ENCODE results near the gene INHA.

Gene INHA

DNA sequence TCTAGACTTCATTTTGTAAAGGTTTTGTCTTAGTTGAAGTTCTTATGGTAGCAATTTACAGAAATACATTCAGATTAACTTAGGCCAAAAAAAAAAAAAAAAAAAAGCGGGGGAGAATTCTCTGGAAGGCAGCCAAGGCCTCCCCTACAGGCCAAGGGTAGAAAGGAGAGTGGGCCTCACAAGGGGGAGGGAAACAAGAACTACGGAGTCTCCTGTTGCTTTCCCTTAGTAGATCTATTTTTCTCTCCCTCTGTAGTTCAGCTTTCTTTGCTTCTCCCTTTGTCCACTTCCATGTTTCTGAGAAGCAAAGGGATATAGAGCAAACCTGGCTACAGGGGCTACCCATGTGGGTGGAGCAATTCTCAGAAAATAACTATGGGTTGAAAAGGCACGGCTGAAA lies 23.1 kb downstream of the INHA start:
- Histone ChIP-seq H3K79me2 (ENCODE audit: insufficient read depth, low read length) (peaks cover 8% of the 10 kb centered on the region; the same call in 1 of the 2 replicates), H3K4me2 (ENCODE audit: insufficient read depth, low read length) (no peak overlapping the region), H3K4me1 (ENCODE audit: insufficient read depth, low read length) (peaks cover 22% of the 10 kb centered on the region), H3K27ac (ENCODE audit: low read length) (no peak overlapping the region), H4K20me1 (ENCODE audit: insufficient read depth, low read length) (no peaks in the 10 kb centered on the region), H3K4me3 (ENCODE audit: low read depth in 1 of 2, low read length in 2 of 2) (no peak overlapping the region), H2AFZ (ENCODE audit: low read depth, low read length) (no peak overlapping the region), H3K9me3 (ENCODE audit: insufficient read depth, low read length, severe bottlenecking) (no peaks in the 10 kb centered on the region), H3K27me3 (ENCODE audit: insufficient read depth, low read length, poor library complexity) (no peaks in the 10 kb centered on the region), H3K36me3 (ENCODE audit: insufficient read depth, low read length) (no peaks in the 10 kb centered on the region), H3K9ac (ENCODE audit: low read depth, low read length) (no peak overlapping the region)
- DNase-seq (no peak), ATAC-seq (ENCODE audit: insufficient read depth, low read depth) (no peak)
- no peak for TF ChIP-seq EZH2 (IDR thresholded peaks at IDR 0.05; ENCODE audit: borderline replicate concordance, low read depth, low read length, severe bottlenecking)
- TF ChIP-seq, protein P1, sequence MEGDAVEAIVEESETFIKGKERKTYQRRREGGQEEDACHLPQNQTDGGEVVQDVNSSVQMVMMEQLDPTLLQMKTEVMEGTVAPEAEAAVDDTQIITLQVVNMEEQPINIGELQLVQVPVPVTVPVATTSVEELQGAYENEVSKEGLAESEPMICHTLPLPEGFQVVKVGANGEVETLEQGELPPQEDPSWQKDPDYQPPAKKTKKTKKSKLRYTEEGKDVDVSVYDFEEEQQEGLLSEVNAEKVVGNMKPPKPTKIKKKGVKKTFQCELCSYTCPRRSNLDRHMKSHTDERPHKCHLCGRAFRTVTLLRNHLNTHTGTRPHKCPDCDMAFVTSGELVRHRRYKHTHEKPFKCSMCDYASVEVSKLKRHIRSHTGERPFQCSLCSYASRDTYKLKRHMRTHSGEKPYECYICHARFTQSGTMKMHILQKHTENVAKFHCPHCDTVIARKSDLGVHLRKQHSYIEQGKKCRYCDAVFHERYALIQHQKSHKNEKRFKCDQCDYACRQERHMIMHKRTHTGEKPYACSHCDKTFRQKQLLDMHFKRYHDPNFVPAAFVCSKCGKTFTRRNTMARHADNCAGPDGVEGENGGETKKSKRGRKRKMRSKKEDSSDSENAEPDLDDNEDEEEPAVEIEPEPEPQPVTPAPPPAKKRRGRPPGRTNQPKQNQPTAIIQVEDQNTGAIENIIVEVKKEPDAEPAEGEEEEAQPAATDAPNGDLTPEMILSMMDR (IDR thresholded peaks at IDR 0.05; ENCODE audit: borderline replicate concordance, extremely low read depth, low read length, poor library complexity, severe bottlenecking): no peak

DNA sequence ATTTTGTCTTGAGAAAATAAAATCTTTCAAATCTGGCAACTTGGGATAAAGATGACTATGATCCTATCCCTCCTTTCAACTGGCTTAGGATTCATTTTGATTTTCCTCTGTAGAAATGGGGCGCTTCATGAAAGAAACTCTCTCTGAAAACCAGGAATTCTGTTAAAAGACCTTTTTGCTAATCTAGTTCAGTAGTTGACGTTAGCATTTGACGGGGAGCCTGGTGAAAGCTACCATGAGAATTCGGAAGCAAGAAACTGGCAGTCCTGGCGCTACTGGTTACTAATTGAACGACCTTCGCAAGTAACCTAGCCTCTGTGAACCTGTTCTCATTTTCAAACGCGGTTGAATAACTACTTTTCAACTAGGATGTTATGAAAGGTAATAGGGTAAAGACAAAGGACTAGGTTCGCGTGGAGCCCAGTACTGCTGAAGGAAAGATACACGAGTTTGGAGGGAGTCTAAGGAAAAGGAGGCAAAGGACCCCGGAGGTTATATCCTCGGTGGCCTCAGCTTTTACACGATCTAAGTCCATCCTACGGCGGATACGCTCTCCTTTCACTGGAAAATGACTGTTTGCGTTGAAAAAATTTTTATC lies 24.9 kb downstream of the INHA start:
- no peak for TF ChIP-seq EZH2 (IDR thresholded peaks at IDR 0.05; ENCODE audit: borderline replicate concordance, low read depth, low read length, severe bottlenecking)
- TF ChIP-seq, protein P1 (IDR thresholded peaks at IDR 0.05; ENCODE audit: borderline replicate concordance, extremely low read depth, low read length, poor library complexity, severe bottlenecking): no peak
- Histone ChIP-seq H3K4me1 (ENCODE audit: insufficient read depth, low read length) (peaks cover 22% of the 10 kb centered on the region), H3K9ac (ENCODE audit: low read depth, low read length) (peak overlapping the region; percentile 72), H3K36me3 (ENCODE audit: insufficient read depth, low read length) (peaks cover 10% of the 10 kb centered on the region), H3K9me3 (ENCODE audit: insufficient read depth, low read length, severe bottlenecking) (no peaks in the 10 kb centered on the region), H3K27me3 (ENCODE audit: insufficient read depth, low read length, poor library complexity) (no peaks in the 10 kb centered on the region), H3K79me2 (ENCODE audit: insufficient read depth, low read length) (peaks cover 8% of the 10 kb centered on the region; the same call in 1 of the 2 replicates), H3K4me3 (ENCODE audit: low read depth in 1 of 2, low read length in 2 of 2) (peak overlapping the region; percentile 39 to 75; a peak in 3 of 4 replicates), H3K27ac (ENCODE audit: low read length) (peak overlapping the region; percentile 86), H4K20me1 (ENCODE audit: insufficient read depth, low read length) (no peaks in the 10 kb centered on the region), H3K4me2 (ENCODE audit: insufficient read depth, low read length) (peak overlapping the region; percentile 91), H2AFZ (ENCODE audit: low read depth, low read length) (peak overlapping the region; percentile 88)
- ATAC-seq (ENCODE audit: insufficient read depth, low read depth): peak; percentile 5; the same call in 1 of the 3 replicates
- no peak for DNase-seq

DNA sequence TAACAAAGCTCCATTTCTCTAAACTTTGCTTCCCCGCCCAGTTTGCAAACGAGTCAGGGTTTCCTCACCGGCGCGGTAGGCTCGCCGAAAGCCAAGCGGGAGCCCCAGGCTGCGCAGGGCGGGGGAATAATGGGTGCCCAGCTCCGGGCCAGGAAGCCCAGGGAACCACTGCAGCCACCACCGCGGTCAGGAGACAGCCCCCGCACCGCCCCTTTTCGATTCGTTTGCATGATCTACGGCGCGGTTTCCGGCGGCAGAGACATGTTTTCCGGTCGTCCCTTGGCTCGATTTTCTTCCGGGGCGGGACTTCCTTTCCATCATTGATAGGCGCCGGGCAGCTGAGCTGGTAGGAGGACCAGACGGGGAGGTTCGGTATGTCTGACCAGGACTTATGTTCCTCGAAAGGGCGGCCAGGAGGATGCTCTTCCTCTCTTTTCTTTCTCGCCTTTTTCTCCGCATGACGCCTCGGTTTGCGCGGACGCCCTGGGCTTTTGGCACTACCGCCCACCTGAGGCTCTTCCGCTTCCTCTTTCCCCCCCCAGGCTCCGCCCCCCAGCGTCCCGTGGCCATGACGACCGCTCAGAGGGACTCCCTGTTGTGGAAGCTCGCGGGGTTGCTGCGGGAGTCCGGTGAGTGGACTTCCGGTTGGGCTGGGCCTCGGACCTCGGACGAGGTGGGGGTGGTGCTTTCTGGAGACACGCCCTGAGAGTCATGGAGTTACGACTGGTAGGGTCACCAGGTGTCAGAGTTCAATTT lies 25.6 kb downstream of the INHA start, which contains the start of gene STK11IP:
Gene STK11IP, plus strand, starts transcription at position 306 of the 756 bp plus-strand sequence. Its CDS starts 263 bp downstream, at position 569.
- peaks cover 17% of the 10 kb centered on the region for H3K36me3 ChIP-seq (ENCODE audit: insufficient read depth, low read length)
- no peaks in the 10 kb centered on the region for H3K9me3 ChIP-seq (ENCODE audit: insufficient read depth, low read length, severe bottlenecking)
- DNase-seq (peak; percentile 93), ATAC-seq (ENCODE audit: insufficient read depth, low read depth) (peak; percentile 95)
- H3K4me1 ChIP-seq (ENCODE audit: insufficient read depth, low read length): peaks cover 22% of the 10 kb centered on the region
- no peak for TF ChIP-seq EZH2 (IDR thresholded peaks at IDR 0.05; ENCODE audit: borderline replicate concordance, low read depth, low read length, severe bottlenecking)
- TF ChIP-seq, protein P1 (IDR thresholded peaks at IDR 0.05; ENCODE audit: borderline replicate concordance, extremely low read depth, low read length, poor library complexity, severe bottlenecking): no peak
- peak within 1 kb of the TSS; percentile 39 to 75 for H3K4me3 ChIP-seq (ENCODE audit: low read depth in 1 of 2, low read length in 2 of 2)
- H3K4me2 ChIP-seq (ENCODE audit: insufficient read depth, low read length): peak within 1 kb of the TSS; percentile 91
- no peaks in the 10 kb centered on the region for H3K27me3 ChIP-seq (ENCODE audit: insufficient read depth, low read length, poor library complexity)
- peaks cover 8% of the 10 kb centered on the region; the same call in 1 of the 2 replicates for H3K79me2 ChIP-seq (ENCODE audit: insufficient read depth, low read length)
- no peaks in the 10 kb centered on the region for H4K20me1 ChIP-seq (ENCODE audit: insufficient read depth, low read length)
- peak within 1 kb of the TSS; percentile 86 for H3K27ac ChIP-seq (ENCODE audit: low read length)
- peak within 1 kb of the TSS; percentile 72 for H3K9ac ChIP-seq (ENCODE audit: low read depth, low read length)
- peak within 1 kb of the TSS; percentile 88 for H2AFZ ChIP-seq (ENCODE audit: low read depth, low read length)

Data from DND-41 (cell line).